Measurements from ENCODE around the gene SOWAHD. TPM values are rescaled to one million over a fixed set of nuclear protein-coding genes. Genes with fewer than 3 reads are reported as not detected.

SOWAHD gene
- total and polyA plus RNA-seq, 2 experiments from 2014 or later = 3.8 to 5.1 TPM

GRCh38 chrX:119756926-119757635 is 1.3 kb upstream of the SOWAHD start:
- H3K4me3 ChIP-seq = peak overlapping the region; percentile 65
- peaks cover 33% of the 10 kb centered on the region for H3K4me1 Mint-ChIP-seq
- peaks cover 22% of the 10 kb centered on the region for H3K4me1 ChIP-seq (ENCODE audit: insufficient read depth)
- H3K79me2 ChIP-seq (replicated peaks; ENCODE audit: insufficient read depth) = no peaks in the 10 kb centered on the region
- H3K4me3 Mint-ChIP-seq = peak overlapping the region; percentile 87
- H3K9me2 ChIP-seq (ENCODE audit: insufficient read depth) = no peaks in the 10 kb centered on the region
- no peaks in the 10 kb centered on the region for H3K36me3 ChIP-seq (ENCODE audit: insufficient read depth)
- no peaks in the 10 kb centered on the region for H4K20me1 ChIP-seq (replicated peaks; ENCODE audit: insufficient read depth)
- H3K27me3 ChIP-seq (ENCODE audit: insufficient read depth) = peaks cover 12% of the 10 kb centered on the region
- H3K4me2 ChIP-seq = peak overlapping the region; percentile 81
- no peaks in the 10 kb centered on the region; the same call in 2 of the 3 replicates for H3K36me3 Mint-ChIP-seq (ENCODE audit: low read depth)
- H2AFZ ChIP-seq = no peak overlapping the region
- 0 out of 2 replicates have a peak, but pooled peaks cover 3% of the 10 kb centered on the region for H3F3A ChIP-seq (replicated peaks; ENCODE audit: low read depth)
- ATAC-seq = no peak
- peak overlapping the region; percentile 94 for H3K27ac ChIP-seq (ENCODE audit: low read depth)
- peak overlapping the region; percentile 96; the same call in 1 of the 2 replicates for H3K27ac Mint-ChIP-seq
- H3K9me3 Mint-ChIP-seq = no peaks in the 10 kb centered on the region
- peaks cover 17% of the 10 kb centered on the region for H3K27me3 Mint-ChIP-seq (ENCODE audit: insufficient read depth, low read depth, poor library complexity)
- no peak for DNase-seq (ENCODE audit: low spot score)
- TF ChIP-seq EZH2phosphoT487 (IDR thresholded peaks at IDR 0.05; ENCODE audit: unreplicated experiment) (no peak), ZNF331 (CRISPR knock-in tag; IDR thresholded peaks at IDR 0.05; ENCODE audit: low read depth) (no peak), JUNB (IDR thresholded peaks at IDR 0.05; ENCODE audit: unreplicated experiment) (no peak), ZNF114 (CRISPR knock-in tag; IDR thresholded peaks at IDR 0.05) (no peak), STAT1 (IDR thresholded peaks at IDR 0.05; ENCODE audit: unreplicated experiment) (no peak), CTCF (conservative IDR thresholded peaks at IDR 0.05; ENCODE audit: low read depth in 2 of 2) (no peak), ETS1 (IDR thresholded peaks at IDR 0.05) (no peak), NANOG (IDR thresholded peaks at IDR 0.05; ENCODE audit: borderline replicate concordance) (no peak), EZH2 (IDR thresholded peaks at IDR 0.05; ENCODE audit: low read depth, unreplicated experiment) (no peak), CREB1 (CRISPR knock-in tag; IDR thresholded peaks at IDR 0.05; ENCODE audit: low read depth) (no peak), ZNF462 (CRISPR knock-in tag; IDR thresholded peaks at IDR 0.05) (no peak), POLR2AphosphoS5 (IDR thresholded peaks at IDR 0.05; ENCODE audit: low read depth) (no peak), REST (IDR thresholded peaks at IDR 0.05; ENCODE audit: unreplicated experiment) (no peak)
